HCT116 (cell line): ENCODE data around the gene INPP5J. TPM values are rescaled to one million over a fixed set of nuclear protein-coding genes. Genes with fewer than 3 reads are reported as not detected.

Source experiments
- ATAC-seq: fragments of 200-7000 bp; cut with Tn5 transposase; 2 replicates; pipeline ENCODE4 v1.9.1; 2020; ENCODE audit warnings: mild to moderate bottlenecking, moderate library complexity
- BruUV-seq: library from RNA; stranded (reverse); fragments of 400-500 nt; replicated peaks from 2 replicates; lab custom pipeline; 2021; lab: Mats Ljungman, UMichigan
- CTCF ChIA-PET: fragments of 300-600 bp; sonication (Branson Sonifier 250); formaldehyde crosslinking; loops from one replicate; lab custom pipeline; 2021; ENCODE audit warnings: antibody characterized with exemption; lab: Charles Lee
- POLR2A ChIA-PET: fragments of 300-600, 350-600 bp; sonication (Branson Sonifier 250); formaldehyde crosslinking; loops from one replicate; lab custom pipeline; 2021; ENCODE audit warnings: antibody characterized with exemption; lab: Charles Lee
- RAD21 ChIA-PET, 2 experiments: fragments of 300-600 bp; sonication (Branson Sonifier 250); formaldehyde crosslinking; loops; one replicate each; lab custom pipeline; 2023; ENCODE audit warnings: low total read pairs in 2 of 2; ENCODE audit not compliant: uncharacterized antibody in 2 of 2, unreplicated experiment in 2 of 2, low non-redundant PET in 1 of 2; lab: Charles Lee
- DNase-seq: peaks from one replicate; pipeline ENCODE4 v3.0.0-alpha.2; 2010; ENCODE audit warnings: low read depth, low spot score
- H2AFZ ChIP-seq: fragments of 200-600 bp; shearing (Covaris generic), sonication (generic); 2 replicates; pipeline ENCODE4 v1.6.1; 2017; ENCODE audit warnings: low read depth, mixed run types, mixed read lengths, antibody characterized with exemption, low read length; ENCODE audit not compliant: poor library complexity, severe bottlenecking
- H3K27ac ChIP-seq: 2 replicates; pipeline ENCODE4 v1.5.1; 2012; ENCODE audit warnings: low read depth, low read length
- H3K27me3 ChIP-seq: fragments of 200-600 bp; sonication (generic); 2 replicates; pipeline ENCODE4 v1.6.1; 2016; ENCODE audit warnings: mixed run types, low read length, mixed read lengths; ENCODE audit not compliant: insufficient read depth
- H3K36me3 ChIP-seq, 2 experiments: fragments of 200-500 bp in 1 of 2; fragments of 200-600 bp in 1 of 2; sonication (Bioruptor generic) in 1 of 2; sonication (generic) in 1 of 2; 2 replicates each; pipeline versions ENCODE4 v1.5.1 to v1.6.1; 2014 to 2016; ENCODE audit warnings: low read length in 2 of 2, inconsistent platforms in 1 of 2, mixed read lengths in 1 of 2, mixed run types in 1 of 2; ENCODE audit not compliant: insufficient read depth in 2 of 2, control insufficient read depth in 1 of 2
- H3K4me1 ChIP-seq, 2 experiments: fragments of 200-600 bp in 1 of 2; sonication (generic) in 1 of 2; 2 replicates each; pipeline versions ENCODE4 v1.5.1 to v1.6.1; 2012 to 2017; ENCODE audit warnings: low read length in 2 of 2, inconsistent platforms in 1 of 2, mild to moderate bottlenecking in 1 of 2, mixed read lengths in 1 of 2, mixed run types in 1 of 2, moderate library complexity in 1 of 2; ENCODE audit not compliant: insufficient read depth in 2 of 2, control insufficient read depth in 1 of 2
- H3K4me2 ChIP-seq: fragments of 200-600 bp; sonication (generic); 2 replicates; pipeline ENCODE4 v1.6.1; 2017; ENCODE audit warnings: mixed run types, low read length, mixed read lengths
- H3K4me3 ChIP-seq, 2 experiments: fragments of 200-600 bp in 1 of 2; sonication (generic) in 1 of 2; replicated peaks in 1 of 2; 2 replicates each; pipeline ENCODE4 v1.5.1; 2011 to 2016; ENCODE audit warnings: low read length in 2 of 2, control low read depth in 1 of 2, low read depth in 1 of 2, mild to moderate bottlenecking in 1 of 2, mixed read lengths in 1 of 2, mixed run types in 1 of 2
- H3K79me2 ChIP-seq: fragments of 200-600 bp; sonication (generic); 2 replicates; pipeline ENCODE4 v1.6.1; 2017; ENCODE audit warnings: mild to moderate bottlenecking, mixed run types, low read length, moderate library complexity, mixed read lengths; ENCODE audit not compliant: insufficient read depth
- H3K9ac ChIP-seq: fragments of 200-600 bp; sonication (generic); 2 replicates; pipeline ENCODE4 v1.6.1; 2016; ENCODE audit warnings: low read length, mixed read lengths
- H3K9me2 ChIP-seq: fragments of 200-600 bp; sonication (generic), shearing (Covaris generic); 2 replicates; pipeline ENCODE4 v1.6.1; 2017; ENCODE audit warnings: mixed run types, mild to moderate bottlenecking, moderate library complexity; ENCODE audit not compliant: insufficient read depth
- H3K9me3 ChIP-seq, 2 experiments: fragments of 200-500 bp in 1 of 2; fragments of 200-600 bp in 1 of 2; sonication (Bioruptor generic) in 1 of 2; sonication (generic) in 1 of 2; 2 replicates each; pipeline ENCODE4 v1.6.1; 2014 to 2017; ENCODE audit warnings: low read length in 2 of 2, mixed read lengths in 2 of 2, inconsistent platforms in 1 of 2, low read depth in 1 of 2, mild to moderate bottlenecking in 1 of 2, mixed run types in 1 of 2, moderate library complexity in 1 of 2; ENCODE audit not compliant: control insufficient read depth in 1 of 2, insufficient read depth in 1 of 2
- H4K20me1 ChIP-seq: fragments of 200-600 bp; sonication (generic), shearing (Covaris generic); 2 replicates; pipeline ENCODE4 v1.6.1; 2017; ENCODE audit warnings: mixed run types, mild to moderate bottlenecking, moderate library complexity; ENCODE audit not compliant: insufficient read depth
- EGR1 ChIP-seq: IDR thresholded peaks from 2 replicates; pipeline ENCODE4 v1.6.1; 2012; ENCODE audit warnings: low read depth
- EZH2phosphoT487 ChIP-seq: fragments of 200-600 bp; IDR thresholded peaks from 2 replicates; pipeline ENCODE4 v1.6.1; 2018; ENCODE audit warnings: antibody characterized with exemption, borderline replicate concordance
- FOSL1 ChIP-seq: IDR thresholded peaks from 2 replicates; pipeline ENCODE4 v1.6.1; 2012; ENCODE audit warnings: low read depth
- POLR2A ChIP-seq: IDR thresholded peaks from 2 replicates; pipeline ENCODE4 v1.7.0; 2011; ENCODE audit warnings: borderline replicate concordance; ENCODE audit not compliant: insufficient read depth, insufficient read length; ENCODE audit errors: extremely low read depth
- POLR2AphosphoS5 ChIP-seq: IDR thresholded peaks from 2 replicates; pipeline ENCODE4 v1.6.1; 2011; ENCODE audit warnings: mild to moderate bottlenecking, low read depth, low read length, moderate library complexity
- SRF ChIP-seq: IDR thresholded peaks from 2 replicates; pipeline ENCODE4 v1.6.1; 2012; ENCODE audit warnings: low read depth
- TCF7L2 ChIP-seq: IDR thresholded peaks from 2 replicates; pipeline ENCODE4 v1.7.0; 2011; ENCODE audit warnings: borderline replicate concordance, inconsistent platforms; ENCODE audit not compliant: insufficient read depth, insufficient read length; ENCODE audit errors: extremely low read depth
- intact Hi-C: fragments of 100-400 bp; cut with micrococcal nuclease; formaldehyde crosslinking; loops from 2 replicates; pipeline ENCODE4 v1.10.0; 2022
- total RNA-seq: library from RNA; stranded (reverse); gene quantifications from one replicate; pipeline ENCODE4 v1.2.1, GENCODE V29; 2021; ENCODE audit not compliant: unreplicated experiment
- TF ChIP-seq, protein P1 (sequence below): IDR thresholded peaks from 2 replicates; pipeline ENCODE4 v1.6.1; 2012; ENCODE audit warnings: low read depth
- TF ChIP-seq, protein P2 (sequence below): IDR thresholded peaks from 2 replicates; pipeline ENCODE4 v1.6.1; 2012

Gene INPP5J
- total RNA-seq, 1 experiment from 2014 or later = 8.9 TPM

- no peaks in the 10 kb centered on the region for H3K36me3 ChIP-seq
- H3K4me2 ChIP-seq = peak within 1 kb of the TSS; percentile 85
- no peaks in the 10 kb centered on the region for H3K27me3 ChIP-seq
- peaks cover 46% of the 10 kb centered on the region for H3K79me2 ChIP-seq
- H3K4me1 ChIP-seq = peaks cover 30 to 64% of the 10 kb centered on the region in 2 experiments
- RAD21 ChIA-PET = interaction anchor here in 1 of 2 experiments (0.9 kb wide), 1 partner anchor 1348 kb away, joined by 5 read pairs; no protein-coding TSS in a partner anchor
- DNase-seq = peak; percentile 83
- peak within 1 kb of the TSS; percentile 89 for H3K9ac ChIP-seq
- BruUV-seq = no TSS peak
- no peak within 1 kb of the TSS for H2AFZ ChIP-seq
- ATAC-seq = peak; percentile 71
- H3K27ac ChIP-seq = peak within 1 kb of the TSS; percentile 94
- CTCF ChIA-PET = interaction anchor here (0.6 to 3.5 kb wide), 7 partner anchors 17 to 204 kb away, joined by 3 to 25 read pairs (median 4); partner anchors contain the start of genes MORC2, SELENOM and TUG1
- no peaks in the 10 kb centered on the region for H3K9me3 ChIP-seq
- TF ChIP-seq FOSL1 (no peak), EZH2phosphoT487 (no peak), SRF (no peak), POLR2AphosphoS5 (peak; percentile 97), POLR2A (peak; percentile 81), TCF7L2 (peak; percentile 68), EGR1 (no peak)
- TF ChIP-seq, protein P1, sequence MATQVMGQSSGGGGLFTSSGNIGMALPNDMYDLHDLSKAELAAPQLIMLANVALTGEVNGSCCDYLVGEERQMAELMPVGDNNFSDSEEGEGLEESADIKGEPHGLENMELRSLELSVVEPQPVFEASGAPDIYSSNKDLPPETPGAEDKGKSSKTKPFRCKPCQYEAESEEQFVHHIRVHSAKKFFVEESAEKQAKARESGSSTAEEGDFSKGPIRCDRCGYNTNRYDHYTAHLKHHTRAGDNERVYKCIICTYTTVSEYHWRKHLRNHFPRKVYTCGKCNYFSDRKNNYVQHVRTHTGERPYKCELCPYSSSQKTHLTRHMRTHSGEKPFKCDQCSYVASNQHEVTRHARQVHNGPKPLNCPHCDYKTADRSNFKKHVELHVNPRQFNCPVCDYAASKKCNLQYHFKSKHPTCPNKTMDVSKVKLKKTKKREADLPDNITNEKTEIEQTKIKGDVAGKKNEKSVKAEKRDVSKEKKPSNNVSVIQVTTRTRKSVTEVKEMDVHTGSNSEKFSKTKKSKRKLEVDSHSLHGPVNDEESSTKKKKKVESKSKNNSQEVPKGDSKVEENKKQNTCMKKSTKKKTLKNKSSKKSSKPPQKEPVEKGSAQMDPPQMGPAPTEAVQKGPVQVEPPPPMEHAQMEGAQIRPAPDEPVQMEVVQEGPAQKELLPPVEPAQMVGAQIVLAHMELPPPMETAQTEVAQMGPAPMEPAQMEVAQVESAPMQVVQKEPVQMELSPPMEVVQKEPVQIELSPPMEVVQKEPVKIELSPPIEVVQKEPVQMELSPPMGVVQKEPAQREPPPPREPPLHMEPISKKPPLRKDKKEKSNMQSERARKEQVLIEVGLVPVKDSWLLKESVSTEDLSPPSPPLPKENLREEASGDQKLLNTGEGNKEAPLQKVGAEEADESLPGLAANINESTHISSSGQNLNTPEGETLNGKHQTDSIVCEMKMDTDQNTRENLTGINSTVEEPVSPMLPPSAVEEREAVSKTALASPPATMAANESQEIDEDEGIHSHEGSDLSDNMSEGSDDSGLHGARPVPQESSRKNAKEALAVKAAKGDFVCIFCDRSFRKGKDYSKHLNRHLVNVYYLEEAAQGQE = no peak
- TF ChIP-seq, protein P2, sequence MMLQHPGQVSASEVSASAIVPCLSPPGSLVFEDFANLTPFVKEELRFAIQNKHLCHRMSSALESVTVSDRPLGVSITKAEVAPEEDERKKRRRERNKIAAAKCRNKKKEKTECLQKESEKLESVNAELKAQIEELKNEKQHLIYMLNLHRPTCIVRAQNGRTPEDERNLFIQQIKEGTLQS = no peak
- peak within 1 kb of the TSS; percentile 78 to 93 for H3K4me3 ChIP-seq
- H4K20me1 ChIP-seq = no peaks in the 10 kb centered on the region
- POLR2A ChIA-PET = interaction anchor here (0.7 to 7.6 kb wide), 13 partner anchors 10 to 130 kb away, joined by 3 to 86 read pairs (median 4); partner anchors contain the start of genes INPP5J, MORC2, SELENOM and TUG1
- no peaks in the 10 kb centered on the region for H3K9me2 ChIP-seq
- intact Hi-C loops = loop anchor here (5.0 to 10.0 kb wide), 2 partner anchors 114 to 656 kb away; partner anchors contain the start of genes MORC2, MTFP1 and TUG1
These were observed 41.7 kb upstream of the INPP5J start, which contains the start of gene SMTN for GRCh38 chr22:31080848-31081649. SMTN (plus strand) TSS chr22:31081318; CDS start chr22:31083259, 1,941 bp downstream.
